Measurements from ENCODE around the gene ETV5. TPM values are rescaled to one million over a fixed set of nuclear protein-coding genes. Genes with fewer than 3 reads are reported as not detected.

ETV5 gene
- total and polyA plus RNA-seq, 2 of the 4 experiments (the other 2 are of a cell fraction): 15.7 to 20.1 TPM

- Histone ChIP-seq H4K91ac (ENCODE audit: insufficient read depth, low read depth, low read length) (no peak overlapping the region), H4K8ac (ENCODE audit: low read depth in 2 of 2, low read length in 2 of 2) (no peak overlapping the region), H2BK5ac (ENCODE audit: low read depth, low read length, poor library complexity, severe bottlenecking) (no peak overlapping the region), H3K4me3 (ENCODE audit: insufficient read depth, low read depth, low read length) (no peak overlapping the region), H4K5ac (ENCODE audit: low read depth, low read length) (no peak overlapping the region), H2AK5ac (ENCODE audit: low read depth, low read length) (no peak overlapping the region), H3K23ac (ENCODE audit: low read depth, low read length) (no peak overlapping the region), H2BK120ac (ENCODE audit: low read depth, low read length) (no peak overlapping the region), H3K9me3 (ENCODE audit: control insufficient read depth, insufficient read depth, low read length) (no peaks in the 10 kb centered on the region), H3K4me1 (ENCODE audit: control insufficient read depth, insufficient read depth, low read length) (peaks cover 14% of the 10 kb centered on the region), H2BK15ac (ENCODE audit: low read depth, low read length) (no peak overlapping the region), H4K20me1 (ENCODE audit: insufficient read depth, low read length) (peaks cover 4% of the 10 kb centered on the region; the same call in 1 of the 2 replicates), H3K4me2 (ENCODE audit: low read depth, low read length) (no peak overlapping the region), H3K14ac (replicated peaks; ENCODE audit: low read depth, low read length) (no peak overlapping the region), H3K9ac (ENCODE audit: low read depth, low read length) (no peak overlapping the region), H3K56ac (ENCODE audit: extremely low read depth, insufficient read depth, low read length) (no peak overlapping the region), H3K27me3 (ENCODE audit: control insufficient read depth, insufficient read depth, low read length) (no peaks in the 10 kb centered on the region), H3K27ac (ENCODE audit: insufficient read depth, low read length) (no peak overlapping the region), H2AK9ac (replicated peaks; ENCODE audit: low read depth, low read length, poor library complexity) (no peak overlapping the region), H2BK20ac (ENCODE audit: low read depth, low read length) (no peak overlapping the region), H2AFZ (replicated peaks; ENCODE audit: low read length, poor library complexity) (no peak overlapping the region), H3K36me3 (ENCODE audit: control insufficient read depth, insufficient read depth, low read length) (peaks cover 4% of the 10 kb centered on the region), H3K79me1 (ENCODE audit: low read depth in 1 of 2, low read length in 2 of 2) (peaks cover 20 to 39% of the 10 kb centered on the region in 2 experiments), H3K9me1 (ENCODE audit: insufficient read depth, low read length) (peaks cover 4% of the 10 kb centered on the region; the same call in 1 of the 2 replicates), H3K4ac (ENCODE audit: low read depth, low read length) (no peak overlapping the region), H3K18ac (ENCODE audit: low read depth, low read length) (no peak overlapping the region)
- DNase-seq (no peak), ATAC-seq (ENCODE audit: low read depth) (no peak)
- dilution Hi-C loops (cut with HindIII; ENCODE audit: low sequenced_read_pairs, unreplicated experiment) (no loop called here), in situ Hi-C loops (cut with MboI; ENCODE audit: low sequenced_read_pairs) (no loop called here), intact Hi-C loops (cut with micrococcal nuclease) (no loop called here)
- POLR2A ChIA-PET (ENCODE audit: unreplicated experiment): no interaction called here
- no CpG with 5 or more reads among the region's 5 CpGs for WGBS, 2 experiments (ENCODE audit: extremely low coverage in 2 of 2, insufficient read length in 1 of 2)
- CTCF ChIA-PET: interaction anchor here (0.6 kb wide), 1 partner anchor 446 kb away, joined by 3 read pairs; no protein-coding TSS in a partner anchor
- BruUV-seq (replicated peaks): no TSS peak
- no peak for TF ChIP-seq MAZ (IDR thresholded peaks at IDR 0.05; ENCODE audit: borderline replicate concordance, low read depth, low read length)
- no peak for TF ChIP-seq SMC3 (IDR thresholded peaks at IDR 0.05; ENCODE audit: low read depth, low read length)
- no peak for TF ChIP-seq CHD1 (IDR thresholded peaks at IDR 0.05; ENCODE audit: low read depth, low read length)
- no peak for TF ChIP-seq BHLHE40 (IDR thresholded peaks at IDR 0.05; ENCODE audit: low read depth, low read length)
- no peak for TF ChIP-seq RFX5 (IDR thresholded peaks at IDR 0.05; ENCODE audit: low read depth, low read length)
- no peak for TF ChIP-seq MAFK (IDR thresholded peaks at IDR 0.05; ENCODE audit: low read depth, low read length)
- no peak for TF ChIP-seq ELK1 (IDR thresholded peaks at IDR 0.05; ENCODE audit: borderline replicate concordance, low read depth, low read length)
- TF ChIP-seq NFE2L2 (IDR thresholded peaks at IDR 0.05; ENCODE audit: low read depth, low read length): no peak
- TF ChIP-seq CEBPB (IDR thresholded peaks at IDR 0.05; ENCODE audit: low read depth, low read length): no peak
- no peak for TF ChIP-seq RCOR1 (IDR thresholded peaks at IDR 0.05; ENCODE audit: insufficient replicate concordance, low read length)
- no peak for TF ChIP-seq POLR2A (IDR thresholded peaks at IDR 0.05; ENCODE audit: low read depth, low read length)
- no peak for TF ChIP-seq USF2 (IDR thresholded peaks at IDR 0.05; ENCODE audit: low read depth, low read length)
- no peak for TF ChIP-seq MXI1 (IDR thresholded peaks at IDR 0.05; ENCODE audit: borderline replicate concordance, low read depth, low read length)
- TF ChIP-seq CTCF (conservative IDR thresholded peaks at IDR 0.05; ENCODE audit: low read depth, low read length): no peak
Measured at GRCh38 chr3:186094271-186094670, 14.6 kb downstream of the ETV5 start.

All from IMR-90 (cell line).